Peyer's patch (tissue), 4 donors: ENCODE data around the gene PRKCZ.

Source experiments
- POLR2A ChIP-seq, 2 donors: fragments of 450-650 bp; IDR thresholded peaks; one replicate each; pipeline ENCODE4 v1.5.1; 2017; ENCODE audit warnings: antibody characterized with exemption in 2 of 2, mild to moderate bottlenecking in 2 of 2, moderate library complexity in 2 of 2
- TF ChIP-seq, protein P1 (sequence below), 6 experiments: fragments of 450-650 bp in 4 of 6; fragments of 200-600 bp in 2 of 6; sonication (generic) in 1 of 6; IDR thresholded peaks; one replicate each; pipeline ENCODE4 v1.5.1; 2017 to 2019; ENCODE audit warnings: antibody characterized with exemption in 6 of 6, mild to moderate bottlenecking in 3 of 6, moderate library complexity in 1 of 6

DNA sequence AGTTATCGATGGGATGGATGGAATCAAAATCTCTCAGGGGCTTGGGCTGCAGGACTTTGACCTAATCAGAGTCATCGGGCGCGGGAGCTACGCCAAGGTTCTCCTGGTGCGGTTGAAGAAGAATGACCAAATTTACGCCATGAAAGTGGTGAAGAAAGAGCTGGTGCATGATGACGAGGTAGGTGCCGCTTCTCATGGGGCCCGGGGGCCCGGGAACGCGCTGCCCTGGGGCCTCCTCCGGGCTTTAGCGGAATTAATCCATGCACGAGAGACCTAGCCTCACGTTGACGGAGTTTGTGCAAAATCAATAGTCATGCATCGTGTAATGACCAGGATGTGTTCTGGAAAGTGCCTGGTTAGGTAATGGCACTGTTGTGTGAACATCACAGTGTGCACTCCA lies 100.6 kb downstream of the PRKCZ start:
- no peak for TF ChIP-seq POLR2A (IDR thresholded peaks at IDR 0.05)
- TF ChIP-seq, protein P1, sequence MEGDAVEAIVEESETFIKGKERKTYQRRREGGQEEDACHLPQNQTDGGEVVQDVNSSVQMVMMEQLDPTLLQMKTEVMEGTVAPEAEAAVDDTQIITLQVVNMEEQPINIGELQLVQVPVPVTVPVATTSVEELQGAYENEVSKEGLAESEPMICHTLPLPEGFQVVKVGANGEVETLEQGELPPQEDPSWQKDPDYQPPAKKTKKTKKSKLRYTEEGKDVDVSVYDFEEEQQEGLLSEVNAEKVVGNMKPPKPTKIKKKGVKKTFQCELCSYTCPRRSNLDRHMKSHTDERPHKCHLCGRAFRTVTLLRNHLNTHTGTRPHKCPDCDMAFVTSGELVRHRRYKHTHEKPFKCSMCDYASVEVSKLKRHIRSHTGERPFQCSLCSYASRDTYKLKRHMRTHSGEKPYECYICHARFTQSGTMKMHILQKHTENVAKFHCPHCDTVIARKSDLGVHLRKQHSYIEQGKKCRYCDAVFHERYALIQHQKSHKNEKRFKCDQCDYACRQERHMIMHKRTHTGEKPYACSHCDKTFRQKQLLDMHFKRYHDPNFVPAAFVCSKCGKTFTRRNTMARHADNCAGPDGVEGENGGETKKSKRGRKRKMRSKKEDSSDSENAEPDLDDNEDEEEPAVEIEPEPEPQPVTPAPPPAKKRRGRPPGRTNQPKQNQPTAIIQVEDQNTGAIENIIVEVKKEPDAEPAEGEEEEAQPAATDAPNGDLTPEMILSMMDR (IDR thresholded peaks at IDR 0.05) = no peak
